Gastrocnemius medialis (tissue), 4 donors: Measurements from ENCODE around the gene STOX2. TPM values are rescaled to one million over a fixed set of nuclear protein-coding genes. Genes with fewer than 3 reads are reported as not detected.

ENCODE experiments used
- ATAC-seq, 2 donors: fragments of 150-250 bp; one replicate each; pipeline ENCODE4 v1.9.1; 2016
- DNase-seq, 2 donors: peaks; one replicate each; pipeline ENCODE4 v3.0.0-alpha.2; 2019
- H3K27ac ChIP-seq, 4 donors: fragments of 200-600 bp; sonication (generic); 1 replicate in 1 of 4; 2 replicates in 3 of 4; pipeline ENCODE4 v1.5.1; 2016 to 2018; ENCODE audit warnings: mild to moderate bottlenecking in 2 of 4, moderate library complexity in 1 of 4
- H3K27me3 ChIP-seq, 3 donors: fragments of 200-600 bp; sonication (generic) in 2 of 3; 1 replicate in 1 of 3; 2 replicates in 2 of 3; pipeline versions ENCODE4 v1.5.1 to v1.6.0; 2016 to 2019; ENCODE audit warnings: mild to moderate bottlenecking in 1 of 3, moderate library complexity in 1 of 3
- H3K36me3 ChIP-seq, 2 donors: fragments of 200-600 bp; sonication (generic) in 1 of 2; one replicate each; pipeline ENCODE4 v1.5.1; 2017 to 2018
- H3K4me1 ChIP-seq, 2 donors: fragments of 200-600 bp; sonication (generic) in 1 of 2; one replicate each; pipeline ENCODE4 v1.5.1; 2016 to 2017; ENCODE audit warnings: mild to moderate bottlenecking in 2 of 2
- H3K4me3 ChIP-seq, 4 donors: fragments of 200-600 bp; sonication (generic) in 3 of 4; 1 replicate in 1 of 4; 2 replicates in 3 of 4; pipeline ENCODE4 v1.5.1; 2016 to 2019; ENCODE audit warnings: mild to moderate bottlenecking in 2 of 4
- H3K9me3 ChIP-seq, 3 donors: fragments of 200-600 bp; sonication (generic) in 2 of 3; 1 replicate in 1 of 3; 2 replicates in 2 of 3; pipeline ENCODE4 v1.5.1; 2016 to 2019
- CTCF ChIP-seq, 5 experiments: fragments of 450-650 bp in 3 of 5; fragments of 200-600 bp in 2 of 5; sonication (generic) in 2 of 5; IDR thresholded peaks in 4 of 5; conservative IDR thresholded peaks in 1 of 5; 1 replicate in 4 of 5; 2 replicates in 1 of 5; pipeline ENCODE4 v1.5.1; 2016 to 2019; ENCODE audit warnings: antibody characterized with exemption in 5 of 5, mild to moderate bottlenecking in 3 of 5, moderate library complexity in 3 of 5
- POLR2A ChIP-seq, 2 donors: fragments of 450-650 bp; IDR thresholded peaks; one replicate each; pipeline ENCODE4 v1.6.1; 2017; ENCODE audit warnings: antibody characterized with exemption in 2 of 2, mild to moderate bottlenecking in 2 of 2, moderate library complexity in 2 of 2
- in situ Hi-C, 4 donors: fragments of 200-750 bp; cut with MboI; loops; one replicate each; pipeline versions ENCODE4 v1.15.0 to v1.8.0; 2017; ENCODE audit warnings: low sequenced_read_pairs in 4 of 4
- intact Hi-C: fragments of 100-400 bp; cut with DNase I; formaldehyde crosslinking; loops from one replicate; pipeline ENCODE4 v1.15.1; 2023; ENCODE audit warnings: low total_unique reads
- total RNA-seq, 4 donors: library from RNA; depleted of rRNA; stranded (reverse); fragments of >200 nt; gene quantifications; one replicate each; pipeline versions ENCODE4 v1.1.0 to v1.2.3, GENCODE V29; 2016

Gene STOX2
- total RNA-seq, 4 donors from 2014 or later: 3.3 to 8.3 (median 5.9) TPM

- no peaks in the 10 kb centered on the region for H3K27me3 ChIP-seq
- no peaks in the 10 kb centered on the region for H3K9me3 ChIP-seq
- H3K4me3 ChIP-seq: no peak overlapping the region
- TF ChIP-seq CTCF (IDR thresholded peaks at IDR 0.05 in 4 of 5, conservative IDR thresholded peaks at IDR 0.05 in 1 of 5) (no peak), POLR2A (IDR thresholded peaks at IDR 0.05) (no peak)
- in situ Hi-C loops: no loop called here
- no peaks in the 10 kb centered on the region for H3K36me3 ChIP-seq
- DNase-seq: no peak
- H3K4me1 ChIP-seq: peaks cover 12 to 19% of the 10 kb centered on the region in 2 donors
- ATAC-seq: no peak
- H3K27ac ChIP-seq: peak overlapping the region; percentile 84 to 90 (median 89)
- intact Hi-C loops: loop anchor here (2.0 to 10.0 kb wide), 5 partner anchors 29 to 485 kb away; partner anchors contain the start of genes ING2, RWDD4 and TRAPPC11
Measured at GRCh38 chr4:183989461-183989860, 84.4 kb downstream of the STOX2 start.

GRCh38 chr4:183989931-183990330, 84.8 kb downstream of the STOX2 start:
- no peaks in the 10 kb centered on the region for H3K27me3 ChIP-seq
- no peaks in the 10 kb centered on the region for H3K9me3 ChIP-seq
- in situ Hi-C loops (no loop called here), intact Hi-C loops (loop anchor here (2.0 to 10.0 kb wide), 5 partner anchors 29 to 485 kb away; partner anchors contain the start of genes ING2, RWDD4 and TRAPPC11)
- ATAC-seq: no peak
- no peak overlapping the region for H3K4me3 ChIP-seq
- H3K4me1 ChIP-seq: peaks cover 12 to 19% of the 10 kb centered on the region in 2 donors
- H3K27ac ChIP-seq: peak overlapping the region in 1 of 4 donors; percentile 90
- no peak for DNase-seq
- no peak for TF ChIP-seq CTCF (IDR thresholded peaks at IDR 0.05 in 4 of 5, conservative IDR thresholded peaks at IDR 0.05 in 1 of 5)
- no peaks in the 10 kb centered on the region for H3K36me3 ChIP-seq

- Histone ChIP-seq H3K27me3 (no peaks in the 10 kb centered on the region), H3K4me3 (no peak overlapping the region), H3K9me3 (no peaks in the 10 kb centered on the region), H3K36me3 (no peaks in the 10 kb centered on the region), H3K27ac (no peak overlapping the region), H3K4me1 (peaks cover 3 to 8% of the 10 kb centered on the region in 2 donors)
- intact Hi-C loops: no loop called here
- in situ Hi-C loops: no loop called here
- DNase-seq (no peak), ATAC-seq (no peak)
- no peak for TF ChIP-seq POLR2A (IDR thresholded peaks at IDR 0.05)
- TF ChIP-seq CTCF (IDR thresholded peaks at IDR 0.05 in 4 of 5, conservative IDR thresholded peaks at IDR 0.05 in 1 of 5): no peak
Measured at GRCh38 chr4:183993676-183994075, 88.6 kb downstream of the STOX2 start.

- TF ChIP-seq CTCF (IDR thresholded peaks at IDR 0.05 in 4 of 5, conservative IDR thresholded peaks at IDR 0.05 in 1 of 5) (no peak), POLR2A (IDR thresholded peaks at IDR 0.05) (no peak)
- Histone ChIP-seq H3K9me3 (no peaks in the 10 kb centered on the region), H3K4me1 (no peaks in the 10 kb centered on the region), H3K27ac (no peak overlapping the region), H3K4me3 (no peak overlapping the region), H3K36me3 (no peaks in the 10 kb centered on the region), H3K27me3 (no peaks in the 10 kb centered on the region)
- in situ Hi-C loops: no loop called here
- intact Hi-C loops: no loop called here
- DNase-seq (no peak), ATAC-seq (no peak)
Measured at GRCh38 chr4:183995570-183995969, 90.5 kb downstream of the STOX2 start.

GRCh38 chr4:183996868-183997267, 91.8 kb downstream of the STOX2 start:
- Histone ChIP-seq H3K4me3 (no peak overlapping the region), H3K27me3 (no peaks in the 10 kb centered on the region), H3K4me1 (no peaks in the 10 kb centered on the region), H3K27ac (no peak overlapping the region), H3K36me3 (no peaks in the 10 kb centered on the region), H3K9me3 (no peaks in the 10 kb centered on the region)
- TF ChIP-seq CTCF (IDR thresholded peaks at IDR 0.05 in 4 of 5, conservative IDR thresholded peaks at IDR 0.05 in 1 of 5) (no peak), POLR2A (IDR thresholded peaks at IDR 0.05) (no peak)
- intact Hi-C loops (no loop called here), in situ Hi-C loops (no loop called here)
- no peak for DNase-seq
- no peak for ATAC-seq
